Stimulated activated CD8-positive, alpha-beta memory T cell treated with anti-CD3 and anti-CD28 coated beads, Interleukin-15, amount 100 ng/mL, for 4 hours (primary cell): ENCODE results near the gene OSBPL3.
"Not testable (repeated sequence)": the region's sequence is repeated elsewhere in the genome, so short reads cannot be mapped to it uniquely, and the experiment has no call there.

Experiments
- DNase-seq, 2 donors: peaks; one replicate each; pipeline ENCODE4 v3.0.0-alpha.2; 2020; ENCODE audit warnings: low read depth in 2 of 2

OSBPL3 gene

GRCh38 chr7:24794751-24795406 lies 185.1 kb downstream of the OSBPL3 start:
- not testable (repeated sequence) for DNase-seq

GRCh38 chr7:24793982-24794648 lies 185.9 kb downstream of the OSBPL3 start:
- DNase-seq = no peak

GRCh38 chr7:24788961-24789576 lies 190.9 kb downstream of the OSBPL3 start:
- DNase-seq = no peak

GRCh38 chr7:24788075-24788474 lies 191.9 kb downstream of the OSBPL3 start:
- DNase-seq = no peak

GRCh38 chr7:24786941-24787340 lies 193.0 kb downstream of the OSBPL3 start:
- no peak for DNase-seq

- DNase-seq = no peak
Observed at GRCh38 chr7:24786306-24786705, 193.7 kb downstream of the OSBPL3 start.

- DNase-seq = no peak
Observed at GRCh38 chr7:24784277-24784676, 195.7 kb downstream of the OSBPL3 start.

- no peak for DNase-seq
Observed at GRCh38 chr7:24783698-24784097, 196.3 kb downstream of the OSBPL3 start.

GRCh38 chr7:24781106-24781505 lies 198.9 kb downstream of the OSBPL3 start:
- DNase-seq = no peak

- DNase-seq = no peak
Observed at GRCh38 chr7:24779283-24779655, 200.7 kb downstream of the OSBPL3 start.

- DNase-seq = no peak
Observed at GRCh38 chr7:24778543-24779282, 201.3 kb downstream of the OSBPL3 start.

GRCh38 chr7:24777806-24778205 lies 202.2 kb downstream of the OSBPL3 start:
- no peak for DNase-seq

GRCh38 chr7:24773646-24774045 lies 206.3 kb downstream of the OSBPL3 start:
- no peak for DNase-seq

GRCh38 chr7:24769851-24770250 lies 210.1 kb downstream of the OSBPL3 start:
- DNase-seq = no peak

GRCh38 chr7:24769014-24769830 lies 210.8 kb downstream of the OSBPL3 start:
- DNase-seq = no peak

- no peak for DNase-seq
Observed at GRCh38 chr7:24767878-24768569, 212.0 kb downstream of the OSBPL3 start.

GRCh38 chr7:24764972-24765744 lies 214.8 kb downstream of the OSBPL3 start:
- DNase-seq = no peak

- DNase-seq = no peak
Observed at GRCh38 chr7:24764011-24764410, 216.0 kb downstream of the OSBPL3 start.

GRCh38 chr7:24763303-24763901 lies 216.6 kb downstream of the OSBPL3 start:
- no peak for DNase-seq

GRCh38 chr7:24762771-24763170 lies 217.2 kb downstream of the OSBPL3 start:
- no peak for DNase-seq
